ENCODE measurements around the gene DDOST.

DNA sequence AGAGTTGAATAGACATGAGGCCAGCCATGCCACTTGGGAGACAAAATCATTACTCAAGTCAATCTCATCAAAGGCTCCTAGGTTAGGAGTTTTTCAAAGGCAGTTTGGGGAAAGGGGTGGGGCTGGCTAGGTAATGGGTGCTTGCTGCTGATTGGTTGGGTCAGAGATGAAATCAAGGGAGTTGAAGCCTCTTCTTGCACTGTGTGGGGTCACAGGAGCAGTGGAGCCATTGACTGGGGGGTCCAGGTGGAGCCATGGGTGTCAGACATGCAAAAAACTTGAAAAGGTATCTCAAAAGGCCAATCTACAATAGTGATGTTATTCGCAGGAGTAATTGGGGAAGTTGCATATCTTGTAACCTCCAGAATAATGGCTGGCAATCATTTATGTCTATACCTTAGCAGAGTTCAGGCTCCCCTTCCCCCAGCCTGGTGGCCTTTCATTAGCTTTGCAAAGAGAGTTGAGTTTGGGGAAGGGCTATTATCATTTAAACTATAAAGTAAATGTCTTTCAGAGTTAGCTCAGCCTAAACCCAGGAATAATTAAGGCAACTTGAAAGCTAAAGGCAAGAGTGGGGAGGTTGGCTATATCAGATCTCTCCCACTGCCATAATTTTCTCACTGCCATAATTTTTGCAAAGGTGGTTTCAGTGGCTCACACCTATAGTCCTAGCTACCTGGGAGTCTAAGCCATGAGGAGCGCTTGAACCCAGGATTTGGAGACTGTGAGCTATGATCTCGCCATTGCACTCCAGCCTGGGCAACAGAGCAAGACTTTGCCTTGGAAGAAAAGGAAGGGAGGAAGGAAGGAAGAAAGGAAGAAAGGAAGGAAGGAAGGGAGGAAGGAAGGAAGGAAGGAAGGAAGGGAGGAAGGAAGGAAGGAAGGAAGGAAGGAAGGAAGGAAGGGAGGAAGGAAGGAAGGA lies 35.7 kb downstream of the DDOST start:
- no peak for TF ChIP-seq GATA2 (IDR thresholded peaks at IDR 0.05; ENCODE audit: low read depth, low read length)
- no peak for TF ChIP-seq GATA3 (IDR thresholded peaks at IDR 0.05; ENCODE audit: low read depth, low read length)

All from SH-SY5Y (cell line).